HG02973 (cell line): ENCODE results near the gene NDUFB4.

Source experiments
- ATAC-seq: cut with Tn5 transposase; IDR thresholded peaks from one replicate; pipeline ENCODE4 v1.9.1; 2021; ENCODE audit warnings: moderate library complexity; ENCODE audit not compliant: unreplicated experiment

The NDUFB4 gene

GRCh38 chr3:120596116-120596852 lies at the start of gene NDUFB4:
NDUFB4 (plus strand) TSS chr3:120596336; CDS start chr3:120596360, 24 bp downstream.
- ATAC-seq: peak; percentile 92

GRCh38 chr3:120550546-120550945 lies 45.6 kb upstream of the NDUFB4 start:
- no peak for ATAC-seq

GRCh38 chr3:120552184-120553172 lies 43.7 kb upstream of the NDUFB4 start:
- no peak for ATAC-seq

GRCh38 chr3:120554812-120555606 lies 41.1 kb upstream of the NDUFB4 start:
- no peak for ATAC-seq

GRCh38 chr3:120555657-120556509 lies 40.3 kb upstream of the NDUFB4 start:
- no peak for ATAC-seq

- no peak for ATAC-seq
Observed at GRCh38 chr3:120557115-120557514, 39.0 kb upstream of the NDUFB4 start.

GRCh38 chr3:120558771-120559241 lies 37.3 kb upstream of the NDUFB4 start:
- peak; percentile 97 for ATAC-seq

- ATAC-seq: peak; percentile 21
Observed at GRCh38 chr3:120559242-120560061, 36.7 kb upstream of the NDUFB4 start.

GRCh38 chr3:120560304-120561250 lies 35.6 kb upstream of the NDUFB4 start:
- no peak for ATAC-seq

GRCh38 chr3:120561251-120562045 lies 34.7 kb upstream of the NDUFB4 start:
- ATAC-seq: peak; percentile 44

GRCh38 chr3:120563356-120564022 lies 32.6 kb upstream of the NDUFB4 start:
- ATAC-seq: no peak

GRCh38 chr3:120566243-120566975 lies 29.7 kb upstream of the NDUFB4 start:
- no peak for ATAC-seq

GRCh38 chr3:120567370-120568201 lies 28.6 kb upstream of the NDUFB4 start:
- ATAC-seq: no peak

- ATAC-seq: no peak
Observed at GRCh38 chr3:120568202-120568531, 28.0 kb upstream of the NDUFB4 start.

GRCh38 chr3:120568598-120568997 lies 27.5 kb upstream of the NDUFB4 start:
- ATAC-seq: no peak
